Measurements from ENCODE around the gene HEPHL1. TPM values are rescaled to one million over a fixed set of nuclear protein-coding genes. Genes with fewer than 3 reads are reported as not detected.
"Not testable (repeated sequence)": the region's sequence is repeated elsewhere in the genome, so short reads cannot be mapped to it uniquely, and the experiment has no call there.

HEPHL1 gene
- polyA plus RNA-seq, 3 donors, result not detected

DNA sequence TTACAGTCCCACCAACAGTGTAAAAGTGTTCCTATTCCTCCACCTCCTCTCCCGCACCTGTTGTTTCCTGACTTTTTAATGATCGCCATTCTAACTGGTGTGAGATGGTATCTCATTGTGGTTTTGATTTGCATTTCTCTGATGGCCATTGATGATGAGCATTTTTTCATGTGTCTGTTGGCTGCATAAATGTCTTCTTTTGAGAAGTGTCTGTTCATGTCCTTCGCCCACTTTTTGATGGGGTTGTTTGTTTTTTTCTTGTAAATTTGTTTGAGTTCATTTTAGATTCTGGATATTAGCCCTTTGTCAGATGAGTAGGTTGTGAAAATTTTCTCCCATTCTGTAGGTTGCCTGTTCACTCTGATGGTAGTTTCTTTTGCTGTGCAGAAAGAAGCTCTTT, 136.2 kb downstream of the HEPHL1 start:
- 94 to 97% (median 94%) methylated on average over 2 to 3 of the region's 3 CpGs for WGBS, 3 donors
- H3K27ac ChIP-seq (ENCODE audit: low read depth, low read length), result not testable (repeated sequence)

Other genes starting within 250 kb of the HEPHL1 start
- gene MED17, start 237.1 kb upstream of the HEPHL1 start, polyA plus RNA-seq, result 10 to 100 TPM in 1 of 3 donors, 1 to 10 TPM in 2; 6.4 to 11.0 (median 9.7) TPM
- under 1 TPM in 1 of 3 donors, not detected in 2; 0.10 TPM for gene VSTM5, start 170.7 kb upstream of the HEPHL1 start, polyA plus RNA-seq
- gene PANX1, start 107.5 kb downstream of the HEPHL1 start, polyA plus RNA-seq, result 10 to 100 TPM in 2 of 3 donors, 1 to 10 TPM in 1; 3.8 to 17.2 (median 10.1) TPM